Loucy (cell line): ENCODE results near the gene ATRNL1.

Source experiments
- H2AFZ ChIP-seq: fragments of 200-600 bp; sonication (generic); 2 replicates; pipeline ENCODE4 v1.6.0; 2016; ENCODE audit warnings: antibody characterized with exemption, mild to moderate bottlenecking, low read length, moderate library complexity
- H3F3A ChIP-seq: fragments of 200-600 bp; 2 replicates; pipeline ENCODE4 v1.6.0; 2016; ENCODE audit warnings: antibody characterized with exemption, low read depth, mild to moderate bottlenecking
- H3K27me3 ChIP-seq: fragments of 200-600 bp; sonication (generic); 2 replicates; pipeline ENCODE4 v1.6.1; 2014; ENCODE audit warnings: low read length, mild to moderate bottlenecking; ENCODE audit not compliant: insufficient read depth, poor library complexity, severe bottlenecking
- H3K36me3 ChIP-seq: fragments of 200-600 bp; sonication (generic); 2 replicates; pipeline ENCODE4 v1.6.1; 2016; ENCODE audit warnings: low read length; ENCODE audit not compliant: insufficient read depth
- H3K4me1 ChIP-seq: fragments of 200-600 bp; sonication (generic); 2 replicates; pipeline ENCODE4 v1.5.1; 2014; ENCODE audit warnings: low read length, mild to moderate bottlenecking; ENCODE audit not compliant: insufficient read depth, poor library complexity, severe bottlenecking
- H3K4me2 ChIP-seq: fragments of 200-600 bp; sonication (generic); 2 replicates; pipeline ENCODE4 v1.6.0; 2014; ENCODE audit warnings: antibody characterized with exemption, low read length, low read depth, mild to moderate bottlenecking; ENCODE audit not compliant: poor library complexity, severe bottlenecking
- H3K4me3 ChIP-seq: fragments of 200-600 bp; sonication (generic); 2 replicates; pipeline ENCODE4 v1.5.1; 2014; ENCODE audit warnings: low read length, mild to moderate bottlenecking, mixed read lengths; ENCODE audit not compliant: poor library complexity, severe bottlenecking
- H3K79me2 ChIP-seq: fragments of 200-600 bp; sonication (generic); 2 replicates; pipeline ENCODE4 v1.6.1; 2014; ENCODE audit warnings: low read length; ENCODE audit not compliant: insufficient read depth
- H3K9ac ChIP-seq: fragments of 200-600 bp; sonication (generic); 2 replicates; pipeline ENCODE4 v1.6.0; 2014; ENCODE audit warnings: mild to moderate bottlenecking, low read depth, low read length, moderate library complexity; ENCODE audit not compliant: poor library complexity, severe bottlenecking
- H3K9me2 ChIP-seq: fragments of 200-600 bp; sonication (generic); replicated peaks from 2 replicates; pipeline ENCODE4 v1.6.1; 2016; ENCODE audit warnings: low read depth, low read length, mixed read lengths
- H3K9me3 ChIP-seq: fragments of 200-600 bp; sonication (generic); 2 replicates; pipeline ENCODE4 v1.6.1; 2014; ENCODE audit warnings: mild to moderate bottlenecking, antibody characterized with exemption, low read length, low read depth; ENCODE audit not compliant: insufficient read depth
- H4K20me1 ChIP-seq: fragments of 200-600 bp; sonication (generic); 2 replicates; pipeline ENCODE4 v1.6.0; 2014; ENCODE audit warnings: antibody characterized with exemption, low read length, mild to moderate bottlenecking; ENCODE audit not compliant: insufficient read depth, poor library complexity, severe bottlenecking
- EZH2phosphoT487 ChIP-seq: fragments of 200-600 bp; IDR thresholded peaks from 2 replicates; pipeline ENCODE4 v1.6.1; 2018; ENCODE audit warnings: antibody characterized with exemption, mild to moderate bottlenecking, moderate library complexity, borderline replicate concordance
- TF ChIP-seq, protein P1 (sequence below): fragments of 200-600 bp; sonication (generic); conservative IDR thresholded peaks from 2 replicates; pipeline ENCODE4 v1.5.1; 2014; ENCODE audit warnings: mild to moderate bottlenecking, antibody characterized with exemption, low read length

The ATRNL1 gene

DNA sequence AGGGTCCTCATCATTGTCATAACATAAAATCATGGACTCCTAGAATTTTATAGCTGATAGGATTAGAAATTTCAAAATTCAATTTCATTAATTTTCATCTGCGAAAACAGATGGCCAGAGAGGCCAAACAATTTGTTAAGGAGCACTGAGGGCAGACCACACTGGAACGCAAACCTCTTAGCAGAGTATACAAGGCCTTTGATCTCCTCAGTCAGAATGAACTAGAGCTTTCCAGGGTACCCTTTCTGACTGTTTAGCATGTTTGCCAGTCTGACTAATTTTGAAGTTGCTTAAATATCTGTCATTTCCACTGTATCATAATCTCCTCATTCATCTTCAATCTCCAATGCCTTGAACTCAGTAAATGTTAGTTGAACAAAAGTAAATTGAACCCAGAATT is 41.9 kb upstream of the ATRNL1 start:
- Histone ChIP-seq H2AFZ (0 out of 2 replicates have a peak overlapping the region, but pooled peaks have one; percentile 29), H3F3A (no peaks in the 10 kb centered on the region), H3K27me3 (no peaks in the 10 kb centered on the region), H3K36me3 (no peaks in the 10 kb centered on the region), H3K4me2 (no peak overlapping the region), H4K20me1 (no peaks in the 10 kb centered on the region), H3K4me1 (peaks cover 18% of the 10 kb centered on the region), H3K4me3 (no peak overlapping the region), H3K79me2 (no peaks in the 10 kb centered on the region), H3K9me2 (no peaks in the 10 kb centered on the region), H3K9me3 (no peaks in the 10 kb centered on the region), H3K9ac (no peak overlapping the region)
- TF ChIP-seq, protein P1, sequence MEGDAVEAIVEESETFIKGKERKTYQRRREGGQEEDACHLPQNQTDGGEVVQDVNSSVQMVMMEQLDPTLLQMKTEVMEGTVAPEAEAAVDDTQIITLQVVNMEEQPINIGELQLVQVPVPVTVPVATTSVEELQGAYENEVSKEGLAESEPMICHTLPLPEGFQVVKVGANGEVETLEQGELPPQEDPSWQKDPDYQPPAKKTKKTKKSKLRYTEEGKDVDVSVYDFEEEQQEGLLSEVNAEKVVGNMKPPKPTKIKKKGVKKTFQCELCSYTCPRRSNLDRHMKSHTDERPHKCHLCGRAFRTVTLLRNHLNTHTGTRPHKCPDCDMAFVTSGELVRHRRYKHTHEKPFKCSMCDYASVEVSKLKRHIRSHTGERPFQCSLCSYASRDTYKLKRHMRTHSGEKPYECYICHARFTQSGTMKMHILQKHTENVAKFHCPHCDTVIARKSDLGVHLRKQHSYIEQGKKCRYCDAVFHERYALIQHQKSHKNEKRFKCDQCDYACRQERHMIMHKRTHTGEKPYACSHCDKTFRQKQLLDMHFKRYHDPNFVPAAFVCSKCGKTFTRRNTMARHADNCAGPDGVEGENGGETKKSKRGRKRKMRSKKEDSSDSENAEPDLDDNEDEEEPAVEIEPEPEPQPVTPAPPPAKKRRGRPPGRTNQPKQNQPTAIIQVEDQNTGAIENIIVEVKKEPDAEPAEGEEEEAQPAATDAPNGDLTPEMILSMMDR = no peak
- no peak for TF ChIP-seq EZH2phosphoT487

DNA sequence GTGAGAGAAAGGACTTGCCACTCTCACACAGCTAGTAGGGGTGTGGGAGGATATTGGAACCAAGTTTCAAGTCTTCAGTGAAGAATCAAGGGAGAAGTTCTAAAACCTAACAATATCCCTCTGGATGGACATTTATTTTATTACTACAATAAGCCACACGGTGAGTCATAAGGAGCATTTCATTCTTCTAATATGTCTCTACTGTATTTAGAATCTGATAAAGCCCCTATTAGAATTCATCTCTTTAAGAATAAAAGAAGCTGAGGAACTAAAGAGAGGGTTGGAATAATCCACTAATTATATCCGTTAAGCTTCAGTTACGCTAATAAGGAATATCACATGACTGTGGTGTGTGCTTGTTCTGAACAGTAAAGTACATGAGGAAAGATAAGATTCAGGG is 40.9 kb upstream of the ATRNL1 start:
- H3K9me3 ChIP-seq = no peaks in the 10 kb centered on the region
- H4K20me1 ChIP-seq = no peaks in the 10 kb centered on the region
- H3K9me2 ChIP-seq = no peaks in the 10 kb centered on the region
- H3K9ac ChIP-seq = no peak overlapping the region
- H3K4me1 ChIP-seq = peaks cover 18% of the 10 kb centered on the region
- H3K4me3 ChIP-seq = no peak overlapping the region
- H3F3A ChIP-seq = no peaks in the 10 kb centered on the region
- TF ChIP-seq, protein P1 = no peak
- TF ChIP-seq EZH2phosphoT487 = no peak
- H3K4me2 ChIP-seq = no peak overlapping the region
- no peaks in the 10 kb centered on the region for H3K36me3 ChIP-seq
- no peaks in the 10 kb centered on the region for H3K27me3 ChIP-seq
- no peaks in the 10 kb centered on the region for H3K79me2 ChIP-seq
- peak overlapping the region; percentile 99 for H2AFZ ChIP-seq

DNA sequence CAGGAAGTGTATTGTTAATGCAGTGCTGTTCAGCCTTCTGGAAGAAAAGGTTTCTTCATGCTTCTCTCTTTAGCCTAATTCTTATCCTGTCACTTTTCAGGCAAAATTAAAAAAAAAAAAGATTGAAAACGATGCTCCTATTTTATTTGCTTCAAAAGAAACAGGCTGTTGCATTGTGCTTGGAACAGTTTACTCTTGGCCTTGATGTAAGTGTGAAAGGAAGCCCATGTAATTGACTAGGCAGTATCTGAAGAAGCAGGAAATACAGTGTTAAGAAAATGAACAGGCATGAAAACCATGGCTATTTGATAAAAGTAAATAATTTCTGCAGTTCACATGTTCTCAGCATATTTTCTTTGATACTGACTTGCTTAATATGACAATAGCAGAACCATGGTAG is 40.4 kb upstream of the ATRNL1 start:
- no peaks in the 10 kb centered on the region for H3K36me3 ChIP-seq
- H3K4me3 ChIP-seq = no peak overlapping the region
- no peaks in the 10 kb centered on the region for H3K9me2 ChIP-seq
- H2AFZ ChIP-seq = peak overlapping the region; percentile 99
- H4K20me1 ChIP-seq = no peaks in the 10 kb centered on the region
- H3K4me1 ChIP-seq = peaks cover 18% of the 10 kb centered on the region
- no peaks in the 10 kb centered on the region for H3K79me2 ChIP-seq
- peak overlapping the region; percentile 18 for H3K4me2 ChIP-seq
- no peak overlapping the region for H3K9ac ChIP-seq
- no peaks in the 10 kb centered on the region for H3K9me3 ChIP-seq
- H3K27me3 ChIP-seq = no peaks in the 10 kb centered on the region
- H3F3A ChIP-seq = no peaks in the 10 kb centered on the region
- TF ChIP-seq, protein P1 = no peak
- TF ChIP-seq EZH2phosphoT487 = no peak
